Measurements from ENCODE around the gene DAPK1.

The DAPK1 gene

DNA sequence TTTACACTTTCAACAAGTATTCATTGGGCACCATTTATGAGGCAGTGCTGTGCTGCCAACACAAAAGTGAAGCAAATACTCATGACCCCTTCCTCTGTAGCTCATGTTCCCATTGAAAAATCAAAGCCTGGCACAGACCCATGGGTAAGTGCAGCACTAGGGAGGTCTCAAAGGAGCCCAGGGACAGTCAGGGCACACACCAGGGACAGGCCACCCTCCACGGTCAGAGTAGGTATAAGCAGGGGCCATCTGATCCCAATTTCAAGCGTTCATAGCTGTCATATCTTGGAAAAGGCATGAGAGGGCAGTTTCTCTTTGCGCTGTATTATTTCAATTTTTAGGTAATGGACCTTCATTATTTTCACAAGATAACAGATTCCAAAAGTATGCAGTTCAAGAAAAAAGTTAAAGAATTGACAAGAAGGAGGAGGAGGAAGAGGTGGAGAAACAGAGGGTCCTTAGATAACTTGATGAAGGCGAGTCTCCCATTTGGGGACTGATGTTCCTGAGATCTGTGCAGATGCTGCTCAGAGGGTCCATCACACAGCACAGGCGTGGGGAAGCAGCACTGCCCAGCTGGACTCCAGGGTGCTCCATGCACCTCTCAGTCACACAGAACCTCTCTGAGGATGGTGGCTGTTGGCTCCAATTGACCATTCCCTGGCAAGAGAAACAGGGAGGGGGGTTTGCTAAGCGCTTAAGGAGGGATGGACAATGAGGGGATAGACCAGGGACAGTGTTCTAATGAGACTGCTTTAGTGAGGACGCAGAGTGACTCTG, 235.8 kb downstream of the DAPK1 start:
- no peak for TF ChIP-seq CTCF (IDR thresholded peaks at IDR 0.05; ENCODE audit: poor library complexity, severe bottlenecking)
- H3K36me3 ChIP-seq (ENCODE audit: low read depth): peaks cover 30% of the 10 kb centered on the region
- H3K9me3 ChIP-seq (ENCODE audit: severe bottlenecking): no peaks in the 10 kb centered on the region
- H3K4me1 ChIP-seq (ENCODE audit: insufficient read depth, poor library complexity, severe bottlenecking): no peaks in the 10 kb centered on the region
- H3K27me3 ChIP-seq (ENCODE audit: insufficient read depth, poor library complexity, severe bottlenecking): no peaks in the 10 kb centered on the region
- H3K4me3 ChIP-seq (ENCODE audit: severe bottlenecking): no peak overlapping the region
- DNase-seq (ENCODE audit: low spot score) (no peak), ATAC-seq (ENCODE audit: low read depth) (no peak)
- H3K27ac ChIP-seq (ENCODE audit: poor library complexity, severe bottlenecking): no peak overlapping the region

DNA sequence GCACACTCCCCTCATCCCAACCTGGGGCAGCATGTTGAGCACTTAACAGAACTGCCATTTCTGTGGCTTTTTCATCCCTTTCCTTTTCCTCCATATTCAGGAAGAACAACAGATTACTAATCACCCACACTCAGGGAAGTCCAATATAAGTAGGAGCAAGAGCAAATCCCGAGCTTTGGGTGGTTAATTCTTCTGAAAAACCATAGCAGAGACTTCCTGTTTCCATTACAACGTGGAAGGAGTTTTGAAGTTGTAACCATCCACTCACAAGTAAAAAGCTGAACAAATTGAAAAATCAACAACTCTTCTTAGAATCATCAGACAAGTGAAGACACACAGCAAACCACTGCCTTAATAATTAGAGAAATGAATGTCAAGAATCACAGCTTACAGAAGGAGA, 236.4 kb downstream of the DAPK1 start:
- ATAC-seq (ENCODE audit: low read depth): no peak
- no peaks in the 10 kb centered on the region for H3K4me1 ChIP-seq (ENCODE audit: insufficient read depth, poor library complexity, severe bottlenecking)
- H3K9me3 ChIP-seq (ENCODE audit: severe bottlenecking): no peaks in the 10 kb centered on the region
- DNase-seq (ENCODE audit: low spot score): no peak
- peaks cover 25% of the 10 kb centered on the region for H3K36me3 ChIP-seq (ENCODE audit: low read depth)
- no peak overlapping the region for H3K4me3 ChIP-seq (ENCODE audit: severe bottlenecking)
- H3K27ac ChIP-seq (ENCODE audit: poor library complexity, severe bottlenecking): no peak overlapping the region
- H3K27me3 ChIP-seq (ENCODE audit: insufficient read depth, poor library complexity, severe bottlenecking): no peaks in the 10 kb centered on the region
- TF ChIP-seq CTCF (IDR thresholded peaks at IDR 0.05; ENCODE audit: poor library complexity, severe bottlenecking): no peak

DNA sequence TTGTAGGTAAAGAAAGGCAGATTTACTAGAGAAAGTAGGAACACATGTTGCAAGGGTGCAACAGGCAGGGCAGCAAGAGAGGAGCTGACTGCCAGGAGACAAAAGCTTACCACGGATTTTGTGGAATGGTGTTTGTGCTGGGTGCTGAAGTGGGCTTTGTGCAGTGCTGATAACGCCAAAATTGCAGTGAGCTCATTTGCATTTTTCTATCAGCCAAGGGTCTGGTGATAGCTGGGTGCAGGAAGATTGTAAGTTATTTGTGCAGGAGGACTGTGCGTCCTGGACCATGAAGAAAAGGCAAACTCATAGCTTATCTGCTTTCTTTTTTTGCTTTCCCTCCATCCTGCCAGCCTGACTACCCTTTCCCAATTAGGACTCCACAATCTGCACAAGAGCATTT, 241.9 kb downstream of the DAPK1 start:
- no peak for ATAC-seq (ENCODE audit: low read depth)
- no peaks in the 10 kb centered on the region for H3K9me3 ChIP-seq (ENCODE audit: severe bottlenecking)
- TF ChIP-seq CTCF (IDR thresholded peaks at IDR 0.05; ENCODE audit: poor library complexity, severe bottlenecking): no peak
- DNase-seq (ENCODE audit: low spot score): no peak
- H3K36me3 ChIP-seq (ENCODE audit: low read depth): no peaks in the 10 kb centered on the region
- H3K27me3 ChIP-seq (ENCODE audit: insufficient read depth, poor library complexity, severe bottlenecking): no peaks in the 10 kb centered on the region
- no peaks in the 10 kb centered on the region for H3K4me1 ChIP-seq (ENCODE audit: insufficient read depth, poor library complexity, severe bottlenecking)
- H3K4me3 ChIP-seq (ENCODE audit: severe bottlenecking): no peak overlapping the region
- H3K27ac ChIP-seq (ENCODE audit: poor library complexity, severe bottlenecking): no peak overlapping the region

DNA sequence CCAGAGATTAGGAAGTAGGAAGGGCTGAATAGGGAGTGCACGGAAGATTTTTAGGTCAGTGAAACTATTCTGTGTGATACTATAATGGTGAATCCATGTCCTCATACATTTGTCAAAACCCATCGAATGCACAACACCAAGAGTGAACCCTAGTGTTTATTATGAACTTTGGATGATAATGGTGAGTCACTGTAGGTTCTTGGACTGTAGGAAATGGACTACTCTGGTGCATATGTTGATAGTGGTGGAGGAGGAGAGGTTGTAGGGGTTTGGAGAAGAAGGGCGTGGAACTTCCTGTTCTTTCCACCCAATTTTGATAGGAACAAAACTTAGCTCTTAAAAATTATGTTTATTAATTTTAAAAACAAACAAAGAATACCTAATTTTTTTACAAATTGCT, 242.5 kb downstream of the DAPK1 start:
- ATAC-seq (ENCODE audit: low read depth) (no peak), DNase-seq (ENCODE audit: low spot score) (no peak)
- Histone ChIP-seq H3K4me1 (ENCODE audit: insufficient read depth, poor library complexity, severe bottlenecking) (no peaks in the 10 kb centered on the region), H3K36me3 (ENCODE audit: low read depth) (no peaks in the 10 kb centered on the region), H3K27ac (ENCODE audit: poor library complexity, severe bottlenecking) (no peak overlapping the region), H3K4me3 (ENCODE audit: severe bottlenecking) (no peak overlapping the region), H3K9me3 (ENCODE audit: severe bottlenecking) (no peaks in the 10 kb centered on the region), H3K27me3 (ENCODE audit: insufficient read depth, poor library complexity, severe bottlenecking) (no peaks in the 10 kb centered on the region)
- no peak for TF ChIP-seq CTCF (IDR thresholded peaks at IDR 0.05; ENCODE audit: poor library complexity, severe bottlenecking)

DNA sequence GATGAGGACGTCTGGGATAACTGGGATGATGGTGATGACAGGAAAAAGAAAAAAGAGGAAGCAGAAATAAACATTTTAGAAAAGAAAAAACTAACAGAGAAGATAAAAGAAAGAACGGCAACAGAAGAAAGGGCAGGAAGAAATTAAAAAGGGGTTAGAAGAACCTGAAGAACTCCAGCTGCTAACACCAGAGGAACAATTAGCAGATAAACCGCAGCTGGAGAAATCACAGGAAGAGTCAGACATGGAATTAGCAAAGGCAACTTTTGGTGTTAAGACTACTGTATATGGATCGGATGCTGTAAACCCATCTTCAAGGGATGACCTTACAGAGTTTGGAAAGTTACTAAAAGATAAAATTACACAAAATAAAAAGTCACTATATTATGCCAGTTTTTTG, 243.7 kb downstream of the DAPK1 start:
- Histone ChIP-seq H3K36me3 (ENCODE audit: low read depth) (no peaks in the 10 kb centered on the region), H3K4me3 (ENCODE audit: severe bottlenecking) (no peak overlapping the region), H3K27me3 (ENCODE audit: insufficient read depth, poor library complexity, severe bottlenecking) (no peaks in the 10 kb centered on the region), H3K4me1 (ENCODE audit: insufficient read depth, poor library complexity, severe bottlenecking) (no peaks in the 10 kb centered on the region), H3K9me3 (ENCODE audit: severe bottlenecking) (no peaks in the 10 kb centered on the region), H3K27ac (ENCODE audit: poor library complexity, severe bottlenecking) (no peak overlapping the region)
- DNase-seq (ENCODE audit: low spot score) (no peak), ATAC-seq (ENCODE audit: low read depth) (no peak)
- no peak for TF ChIP-seq CTCF (IDR thresholded peaks at IDR 0.05; ENCODE audit: poor library complexity, severe bottlenecking)

Data from RWPE2 (cell line).